Loucy (cell line): Measurements from ENCODE around the gene NHS.

Experiments used
- H2AFZ ChIP-seq: fragments of 200-600 bp; sonication (generic); 2 replicates; pipeline ENCODE4 v1.6.0; 2016; ENCODE audit warnings: antibody characterized with exemption, mild to moderate bottlenecking, low read length, moderate library complexity
- H3F3A ChIP-seq: fragments of 200-600 bp; 2 replicates; pipeline ENCODE4 v1.6.0; 2016; ENCODE audit warnings: antibody characterized with exemption, low read depth, mild to moderate bottlenecking
- H3K27me3 ChIP-seq: fragments of 200-600 bp; sonication (generic); 2 replicates; pipeline ENCODE4 v1.6.1; 2014; ENCODE audit warnings: low read length, mild to moderate bottlenecking; ENCODE audit not compliant: insufficient read depth, poor library complexity, severe bottlenecking
- H3K36me3 ChIP-seq: fragments of 200-600 bp; sonication (generic); 2 replicates; pipeline ENCODE4 v1.6.1; 2016; ENCODE audit warnings: low read length; ENCODE audit not compliant: insufficient read depth
- H3K4me1 ChIP-seq: fragments of 200-600 bp; sonication (generic); 2 replicates; pipeline ENCODE4 v1.5.1; 2014; ENCODE audit warnings: low read length, mild to moderate bottlenecking; ENCODE audit not compliant: insufficient read depth, poor library complexity, severe bottlenecking
- H3K4me2 ChIP-seq: fragments of 200-600 bp; sonication (generic); 2 replicates; pipeline ENCODE4 v1.6.0; 2014; ENCODE audit warnings: antibody characterized with exemption, low read length, low read depth, mild to moderate bottlenecking; ENCODE audit not compliant: poor library complexity, severe bottlenecking
- H3K4me3 ChIP-seq: fragments of 200-600 bp; sonication (generic); 2 replicates; pipeline ENCODE4 v1.5.1; 2014; ENCODE audit warnings: low read length, mild to moderate bottlenecking, mixed read lengths; ENCODE audit not compliant: poor library complexity, severe bottlenecking
- H3K79me2 ChIP-seq: fragments of 200-600 bp; sonication (generic); 2 replicates; pipeline ENCODE4 v1.6.1; 2014; ENCODE audit warnings: low read length; ENCODE audit not compliant: insufficient read depth
- H3K9ac ChIP-seq: fragments of 200-600 bp; sonication (generic); 2 replicates; pipeline ENCODE4 v1.6.0; 2014; ENCODE audit warnings: mild to moderate bottlenecking, low read depth, low read length, moderate library complexity; ENCODE audit not compliant: poor library complexity, severe bottlenecking
- H3K9me2 ChIP-seq: fragments of 200-600 bp; sonication (generic); replicated peaks from 2 replicates; pipeline ENCODE4 v1.6.1; 2016; ENCODE audit warnings: low read depth, low read length, mixed read lengths
- H3K9me3 ChIP-seq: fragments of 200-600 bp; sonication (generic); 2 replicates; pipeline ENCODE4 v1.6.1; 2014; ENCODE audit warnings: mild to moderate bottlenecking, antibody characterized with exemption, low read length, low read depth; ENCODE audit not compliant: insufficient read depth
- H4K20me1 ChIP-seq: fragments of 200-600 bp; sonication (generic); 2 replicates; pipeline ENCODE4 v1.6.0; 2014; ENCODE audit warnings: antibody characterized with exemption, low read length, mild to moderate bottlenecking; ENCODE audit not compliant: insufficient read depth, poor library complexity, severe bottlenecking
- CTCF ChIP-seq: fragments of 200-600 bp; sonication (generic); conservative IDR thresholded peaks from 2 replicates; pipeline ENCODE4 v1.5.1; 2014; ENCODE audit warnings: mild to moderate bottlenecking, antibody characterized with exemption, low read length
- EZH2phosphoT487 ChIP-seq: fragments of 200-600 bp; IDR thresholded peaks from 2 replicates; pipeline ENCODE4 v1.6.1; 2018; ENCODE audit warnings: antibody characterized with exemption, mild to moderate bottlenecking, moderate library complexity, borderline replicate concordance

NHS gene

GRCh38 chrX:17550011-17550410 lies 175.0 kb downstream of the NHS start:
- no peaks in the 10 kb centered on the region for H3F3A ChIP-seq
- no peak overlapping the region for H3K9ac ChIP-seq
- no peaks in the 10 kb centered on the region for H3K36me3 ChIP-seq
- H3K4me1 ChIP-seq, result no peaks in the 10 kb centered on the region
- no peaks in the 10 kb centered on the region for H3K79me2 ChIP-seq
- no peaks in the 10 kb centered on the region for H3K9me2 ChIP-seq
- H3K27me3 ChIP-seq, result no peaks in the 10 kb centered on the region
- no peak overlapping the region for H3K4me3 ChIP-seq
- no peaks in the 10 kb centered on the region for H3K9me3 ChIP-seq
- TF ChIP-seq CTCF, result no peak
- TF ChIP-seq EZH2phosphoT487, result no peak
- H4K20me1 ChIP-seq, result no peaks in the 10 kb centered on the region
- no peak overlapping the region for H2AFZ ChIP-seq
- no peak overlapping the region for H3K4me2 ChIP-seq

GRCh38 chrX:17552044-17552650 lies 177.1 kb downstream of the NHS start:
- Histone ChIP-seq H3K4me2 (no peak overlapping the region), H3K4me1 (no peaks in the 10 kb centered on the region), H2AFZ (no peak overlapping the region), H3K36me3 (no peaks in the 10 kb centered on the region), H3F3A (no peaks in the 10 kb centered on the region), H3K9ac (no peak overlapping the region), H3K9me2 (no peaks in the 10 kb centered on the region), H3K27me3 (no peaks in the 10 kb centered on the region), H3K9me3 (no peaks in the 10 kb centered on the region), H4K20me1 (no peaks in the 10 kb centered on the region), H3K4me3 (no peak overlapping the region), H3K79me2 (no peaks in the 10 kb centered on the region)
- TF ChIP-seq EZH2phosphoT487 (no peak), CTCF (no peak)

GRCh38 chrX:17553469-17553868 lies 178.5 kb downstream of the NHS start:
- no peak overlapping the region for H2AFZ ChIP-seq
- H4K20me1 ChIP-seq, result no peaks in the 10 kb centered on the region
- no peaks in the 10 kb centered on the region for H3K27me3 ChIP-seq
- H3K4me2 ChIP-seq, result no peak overlapping the region
- no peaks in the 10 kb centered on the region for H3K36me3 ChIP-seq
- H3K4me3 ChIP-seq, result no peak overlapping the region
- H3F3A ChIP-seq, result no peaks in the 10 kb centered on the region
- no peak overlapping the region for H3K9ac ChIP-seq
- no peaks in the 10 kb centered on the region for H3K9me3 ChIP-seq
- no peaks in the 10 kb centered on the region for H3K79me2 ChIP-seq
- TF ChIP-seq EZH2phosphoT487 (no peak), CTCF (no peak)
- no peaks in the 10 kb centered on the region for H3K9me2 ChIP-seq
- H3K4me1 ChIP-seq, result no peaks in the 10 kb centered on the region
